BE2C (cell line): ENCODE results near the gene MARVELD1.
A peak's percentile ranks its signal among the peaks of the same experiment; 100 is the strongest.
"Not testable (repeated sequence)": the region's sequence is repeated elsewhere in the genome, so short reads cannot be mapped to it uniquely, and the experiment has no call there.

Source experiments
- DNase-seq: peaks from one replicate; pipeline ENCODE4 v3.0.0-alpha.2; 2020
- H3K27me3 ChIP-seq: fragments of 250-450 bp; sonication (Bioruptor Pico); 2 replicates; pipeline ENCODE4 v1.5.1; 2020; ENCODE audit warnings: mild to moderate bottlenecking
- H3K36me3 ChIP-seq: fragments of 250-450 bp; sonication (Bioruptor Pico); 2 replicates; pipeline ENCODE4 v1.5.1; 2020; ENCODE audit warnings: mild to moderate bottlenecking
- H3K4me1 ChIP-seq: fragments of 250-450 bp; sonication (Bioruptor Pico); 2 replicates; pipeline ENCODE4 v1.5.1; 2020
- H3K4me3 ChIP-seq: 2 replicates; pipeline ENCODE4 v1.5.1; 2011; ENCODE audit warnings: low read depth, low read length
- H3K9me3 ChIP-seq: fragments of 250-450 bp; sonication (Bioruptor Pico); 2 replicates; pipeline ENCODE4 v1.5.1; 2020
- CTCF ChIP-seq: IDR thresholded peaks from 2 replicates; pipeline ENCODE4 v1.5.1; 2012; ENCODE audit warnings: mild to moderate bottlenecking, low read depth, low read length

Gene MARVELD1

DNA sequence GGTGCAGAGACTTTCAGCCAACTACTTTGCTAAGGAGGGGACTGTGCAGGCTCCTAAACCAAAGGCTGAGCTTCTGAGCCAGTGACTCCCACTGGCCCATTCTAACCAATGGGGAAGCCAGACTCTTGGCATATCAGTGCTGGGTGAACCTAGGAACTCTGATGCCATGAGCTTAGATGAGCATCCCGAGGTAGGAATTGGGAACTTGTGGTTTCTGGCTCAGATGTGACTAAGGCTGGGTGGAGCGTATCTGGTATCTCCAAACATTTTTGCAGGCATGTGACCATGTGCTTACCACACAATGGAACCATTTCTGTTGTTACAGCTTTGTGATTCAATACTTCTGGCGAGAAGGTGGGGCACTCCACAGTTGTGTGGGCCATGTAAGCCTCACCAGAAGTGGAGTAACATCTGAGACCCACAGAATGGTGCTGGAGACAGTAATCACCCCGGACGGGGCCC lies 23.9 kb upstream of the MARVELD1 start:
- TF ChIP-seq CTCF, result no peak
- no peak overlapping the region for H3K4me3 ChIP-seq
- H3K9me3 ChIP-seq, result no peaks in the 10 kb centered on the region
- no peaks in the 10 kb centered on the region for H3K27me3 ChIP-seq
- H3K4me1 ChIP-seq, result peaks cover 5% of the 10 kb centered on the region
- H3K36me3 ChIP-seq, result no peaks in the 10 kb centered on the region
- no peak for DNase-seq

DNA sequence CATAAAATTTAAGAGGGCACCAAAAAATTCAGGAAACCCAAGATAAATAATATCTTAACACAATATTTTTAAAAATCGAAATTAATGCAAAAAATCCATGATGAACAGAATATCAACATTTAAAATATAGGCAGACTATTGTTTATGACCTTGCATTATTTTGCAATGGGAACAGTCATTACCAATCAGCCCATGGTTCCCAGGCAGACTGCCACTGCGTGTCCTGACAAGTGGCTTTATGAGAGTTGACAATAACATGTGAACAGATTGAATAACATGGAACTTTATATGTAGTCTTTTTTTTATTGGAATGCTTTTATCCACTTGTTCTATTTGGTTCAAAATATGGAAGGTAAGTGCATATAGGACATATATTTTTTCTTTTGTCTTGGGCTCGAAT lies 23.4 kb upstream of the MARVELD1 start:
- no peak for DNase-seq
- Histone ChIP-seq H3K4me3 (no peak overlapping the region), H3K9me3 (no peaks in the 10 kb centered on the region), H3K4me1 (peaks cover 5% of the 10 kb centered on the region), H3K27me3 (no peaks in the 10 kb centered on the region), H3K36me3 (no peaks in the 10 kb centered on the region)
- TF ChIP-seq CTCF, result no peak

DNA sequence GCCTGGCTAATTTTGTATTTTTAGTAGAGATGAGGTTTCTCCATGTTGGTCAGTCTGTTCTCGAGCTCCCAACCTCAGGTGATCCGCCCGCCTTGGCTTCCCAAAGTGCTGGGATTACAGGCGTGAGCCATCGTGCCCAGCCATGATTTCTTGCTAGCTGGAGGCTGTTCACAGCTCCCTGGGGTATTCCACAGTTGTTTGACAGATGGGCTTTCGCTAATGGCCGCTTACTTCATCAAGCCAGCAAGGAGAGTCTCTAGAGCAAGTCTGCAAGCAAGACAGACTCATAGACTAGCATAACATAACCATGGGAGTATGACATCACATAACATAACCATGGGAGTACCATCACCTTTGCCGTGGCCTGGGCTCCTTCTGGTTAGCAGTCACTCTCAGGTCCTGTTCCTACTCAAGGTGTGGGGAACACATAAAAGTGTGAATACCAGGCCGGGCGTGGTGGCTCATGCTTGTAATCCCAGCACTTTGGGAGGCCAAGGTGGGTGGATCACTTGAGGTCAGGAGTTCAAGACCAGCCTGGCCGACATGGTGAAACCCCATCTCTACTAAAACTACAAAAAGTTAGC lies 15.4 kb upstream of the MARVELD1 start:
- not testable (repeated sequence) for H3K4me1 ChIP-seq, H3K4me3 ChIP-seq, H3K27me3 ChIP-seq, H3K36me3 ChIP-seq, H3K9me3 ChIP-seq, DNase-seq

DNA sequence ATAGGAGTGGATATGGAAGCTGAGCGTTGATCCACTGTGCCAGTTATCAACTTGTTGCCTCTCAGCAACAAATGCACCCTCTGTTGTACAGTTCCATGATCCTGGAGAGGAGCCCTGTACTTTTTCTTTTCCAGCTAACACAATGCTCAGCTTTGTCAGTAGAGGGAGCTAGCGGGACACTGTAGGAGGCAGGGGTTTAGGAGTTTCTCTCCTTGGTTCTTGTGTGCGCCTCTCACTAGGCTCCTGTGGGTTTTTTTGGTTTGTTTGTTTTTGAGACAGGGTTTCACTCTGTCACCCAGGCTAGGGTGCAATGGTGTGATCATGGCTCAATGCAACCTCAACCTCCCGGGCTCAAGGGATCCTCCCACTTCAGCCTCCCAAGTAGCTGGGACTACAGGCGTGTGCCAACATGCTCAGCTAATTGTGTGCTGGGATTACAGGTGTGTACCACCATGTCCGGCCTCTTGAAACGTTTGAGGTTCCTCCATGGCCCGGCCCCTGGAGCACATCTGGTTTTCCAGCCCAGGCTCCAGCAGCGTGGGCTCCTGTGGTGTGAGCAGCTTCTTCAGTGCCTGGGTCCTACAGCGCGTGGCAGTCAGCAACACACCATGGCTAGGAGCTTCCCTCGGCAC lies 12.0 kb upstream of the MARVELD1 start:
- DNase-seq, result peak; percentile 60
- Histone ChIP-seq H3K4me1 (peaks cover 2% of the 10 kb centered on the region; the same call in 1 of the 2 replicates), H3K9me3 (no peaks in the 10 kb centered on the region), H3K4me3 (no peak overlapping the region), H3K36me3 (no peaks in the 10 kb centered on the region), H3K27me3 (no peaks in the 10 kb centered on the region)
- peak; percentile 96 for TF ChIP-seq CTCF

- H3K27me3 ChIP-seq, result no peaks in the 10 kb centered on the region
- 0 out of 2 replicates have a peak, but pooled peaks cover 2% of the 10 kb centered on the region for H3K4me1 ChIP-seq
- H3K9me3 ChIP-seq, result no peaks in the 10 kb centered on the region
- no peak for TF ChIP-seq CTCF
- no peak overlapping the region for H3K4me3 ChIP-seq
- no peak for DNase-seq
- H3K36me3 ChIP-seq, result no peaks in the 10 kb centered on the region
Observed at GRCh38 chr10:97703398-97704067, 10.0 kb upstream of the MARVELD1 start.

GRCh38 chr10:97704341-97704740 lies 9.2 kb upstream of the MARVELD1 start:
- 0 out of 2 replicates have a peak, but pooled peaks cover 2% of the 10 kb centered on the region for H3K4me1 ChIP-seq
- no peak overlapping the region for H3K4me3 ChIP-seq

More at GRCh38 chr10:97704341-97704740, 9.2 kb upstream of the MARVELD1 start:
- Histone ChIP-seq H3K27me3 (no peaks in the 10 kb centered on the region), H3K9me3 (no peaks in the 10 kb centered on the region), H3K36me3 (no peaks in the 10 kb centered on the region)
- no peak for DNase-seq
- no peak for TF ChIP-seq CTCF
